CD4-positive, alpha-beta T cell (primary cell): ENCODE results near the gene GRIN3A. TPM values are rescaled to one million over a fixed set of nuclear protein-coding genes. Genes with fewer than 3 reads are reported as not detected.

Source experiments
- ATAC-seq: fragments of 200-7000 bp; cut with Tn5 transposase; one replicate; pipeline ENCODE4 v1.10.0; 2022; ENCODE audit warnings: mild to moderate bottlenecking; ENCODE audit not compliant: poor library complexity
- CTCF ChIA-PET: fragments of 350-600 bp; sonication (Branson Sonifier 250); formaldehyde crosslinking; loops from one replicate; lab custom pipeline; 2021; ENCODE audit warnings: antibody characterized with exemption, inconsistent platforms; lab: Charles Lee
- POLR2A ChIA-PET: fragments of 350-600 bp; sonication (Branson Sonifier 250); formaldehyde crosslinking; loops from one replicate; lab custom pipeline; 2021; ENCODE audit warnings: antibody characterized with exemption, inconsistent platforms; lab: Charles Lee
- DNase-seq, 14 experiments: peaks; one replicate each; pipeline ENCODE4 v3.0.0-alpha.2; 2013 to 2020; ENCODE audit warnings: mixed read lengths in 2 of 14
- H3K27ac ChIP-seq, 2 donors: one replicate each; pipeline versions ENCODE4 v1.5.1 to v1.7.0; 2013; ENCODE audit warnings: low read length in 2 of 2, low read depth in 1 of 2, mild to moderate bottlenecking in 1 of 2
- H3K27me3 ChIP-seq, 2 experiments: 1 replicate in 1 of 2; 2 replicates in 1 of 2; pipeline versions ENCODE4 v1.6.1 to v1.7.0; 2013; ENCODE audit warnings: low read length in 2 of 2, control low read depth in 1 of 2, mild to moderate bottlenecking in 1 of 2, moderate library complexity in 1 of 2; ENCODE audit not compliant: insufficient read depth in 2 of 2, control insufficient read depth in 1 of 2
- H3K36me3 ChIP-seq: one replicate; pipeline ENCODE4 v1.6.1; 2013; ENCODE audit warnings: low read length, control low read depth; ENCODE audit not compliant: insufficient read depth
- H3K4me1 ChIP-seq: one replicate; pipeline ENCODE4 v1.6.1; 2013; ENCODE audit warnings: low read length, control low read depth; ENCODE audit not compliant: insufficient read depth
- H3K4me3 ChIP-seq: one replicate; pipeline ENCODE4 v1.5.1; 2013; ENCODE audit warnings: mild to moderate bottlenecking, low read length, moderate library complexity
- H3K9me3 ChIP-seq, 2 experiments: 1 replicate in 1 of 2; 2 replicates in 1 of 2; pipeline versions ENCODE4 v1.6.1 to v1.7.0; 2013; ENCODE audit warnings: low read length in 2 of 2, mild to moderate bottlenecking in 2 of 2, control low read depth in 1 of 2, moderate library complexity in 1 of 2; ENCODE audit not compliant: control insufficient read depth in 1 of 2, insufficient read depth in 1 of 2
- H3K27ac Mint-ChIP-seq: one replicate; pipeline ENCODE4 v1.8.0; 2020; ENCODE audit warnings: mixed read lengths
- H3K27me3 Mint-ChIP-seq: one replicate; pipeline ENCODE4 v1.8.0; 2021; ENCODE audit warnings: mixed read lengths
- H3K36me3 Mint-ChIP-seq: one replicate; pipeline ENCODE4 v1.8.0; 2021; ENCODE audit warnings: low read depth, mixed read lengths
- H3K4me1 Mint-ChIP-seq: one replicate; pipeline ENCODE4 v1.8.0; 2021; ENCODE audit warnings: low read depth, mixed read lengths
- H3K4me3 Mint-ChIP-seq: one replicate; pipeline ENCODE4 v1.8.0; 2020; ENCODE audit warnings: mild to moderate bottlenecking, mixed read lengths
- H3K9me3 Mint-ChIP-seq: one replicate; pipeline ENCODE4 v1.8.0; 2020; ENCODE audit warnings: mixed read lengths
- intact Hi-C, 2 experiments: fragments of 100-400 bp; cut with DNase I in 1 of 2; cut with micrococcal nuclease in 1 of 2; formaldehyde crosslinking; loops; one replicate each; pipeline versions ENCODE4 v1.15.1 to v1.9.0; 2023 to 2025; cut with DNase I, micrococcal nuclease
- total RNA-seq, 174 experiments: library from RNA in 2 of 174; stranded (reverse) in 2 of 174; gene quantifications; one replicate each; pipeline ENCODE4 v1.2.3 and lab custom pipeline; 2021 to 2026
- TF ChIP-seq, protein P1 (sequence below): fragments of 200-600 bp; IDR thresholded peaks from one replicate; pipeline ENCODE4 v1.8.0; 2022; ENCODE audit warnings: antibody characterized with exemption, mild to moderate bottlenecking

The GRIN3A gene
- total RNA-seq, 2 experiments from 2014 or later, result 0.03 TPM; not detected in 1

DNA sequence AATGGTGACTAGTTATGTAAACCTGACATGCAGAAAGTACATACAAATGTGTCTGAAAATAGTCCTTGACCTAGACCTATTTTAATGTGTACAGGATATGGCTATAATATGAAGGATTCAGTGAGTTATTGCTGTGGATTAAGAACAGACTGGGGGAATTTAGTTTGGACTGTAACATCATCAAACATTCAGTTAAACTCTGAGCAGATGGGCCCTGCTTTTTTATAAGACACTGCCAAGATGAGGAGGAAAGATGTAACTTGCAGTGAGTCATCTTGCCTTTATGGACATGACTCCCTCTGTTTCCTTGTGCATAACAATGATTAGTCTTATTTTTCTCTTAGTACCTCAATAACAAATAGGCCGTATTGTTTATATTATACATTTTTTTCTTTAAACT, 155.9 kb downstream of the GRIN3A start:
- H3K27ac ChIP-seq, result no peak overlapping the region
- Mint-ChIP-seq H3K27ac (no peak overlapping the region), H3K4me1 (no peaks in the 10 kb centered on the region), H3K27me3 (no peaks in the 10 kb centered on the region), H3K36me3 (no peaks in the 10 kb centered on the region), H3K4me3 (no peak overlapping the region), H3K9me3 (no peaks in the 10 kb centered on the region)
- intact Hi-C loops, result no loop called here
- TF ChIP-seq, protein P1, sequence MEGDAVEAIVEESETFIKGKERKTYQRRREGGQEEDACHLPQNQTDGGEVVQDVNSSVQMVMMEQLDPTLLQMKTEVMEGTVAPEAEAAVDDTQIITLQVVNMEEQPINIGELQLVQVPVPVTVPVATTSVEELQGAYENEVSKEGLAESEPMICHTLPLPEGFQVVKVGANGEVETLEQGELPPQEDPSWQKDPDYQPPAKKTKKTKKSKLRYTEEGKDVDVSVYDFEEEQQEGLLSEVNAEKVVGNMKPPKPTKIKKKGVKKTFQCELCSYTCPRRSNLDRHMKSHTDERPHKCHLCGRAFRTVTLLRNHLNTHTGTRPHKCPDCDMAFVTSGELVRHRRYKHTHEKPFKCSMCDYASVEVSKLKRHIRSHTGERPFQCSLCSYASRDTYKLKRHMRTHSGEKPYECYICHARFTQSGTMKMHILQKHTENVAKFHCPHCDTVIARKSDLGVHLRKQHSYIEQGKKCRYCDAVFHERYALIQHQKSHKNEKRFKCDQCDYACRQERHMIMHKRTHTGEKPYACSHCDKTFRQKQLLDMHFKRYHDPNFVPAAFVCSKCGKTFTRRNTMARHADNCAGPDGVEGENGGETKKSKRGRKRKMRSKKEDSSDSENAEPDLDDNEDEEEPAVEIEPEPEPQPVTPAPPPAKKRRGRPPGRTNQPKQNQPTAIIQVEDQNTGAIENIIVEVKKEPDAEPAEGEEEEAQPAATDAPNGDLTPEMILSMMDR, result no peak
- H3K9me3 ChIP-seq, result no peaks in the 10 kb centered on the region
- no peak overlapping the region for H3K4me3 ChIP-seq
- no peak for DNase-seq
- ChIA-PET POLR2A (no interaction called here), CTCF (no interaction called here)
- H3K27me3 ChIP-seq, result no peaks in the 10 kb centered on the region
- no peaks in the 10 kb centered on the region for H3K4me1 ChIP-seq
- no peak for ATAC-seq
- no peaks in the 10 kb centered on the region for H3K36me3 ChIP-seq

DNA sequence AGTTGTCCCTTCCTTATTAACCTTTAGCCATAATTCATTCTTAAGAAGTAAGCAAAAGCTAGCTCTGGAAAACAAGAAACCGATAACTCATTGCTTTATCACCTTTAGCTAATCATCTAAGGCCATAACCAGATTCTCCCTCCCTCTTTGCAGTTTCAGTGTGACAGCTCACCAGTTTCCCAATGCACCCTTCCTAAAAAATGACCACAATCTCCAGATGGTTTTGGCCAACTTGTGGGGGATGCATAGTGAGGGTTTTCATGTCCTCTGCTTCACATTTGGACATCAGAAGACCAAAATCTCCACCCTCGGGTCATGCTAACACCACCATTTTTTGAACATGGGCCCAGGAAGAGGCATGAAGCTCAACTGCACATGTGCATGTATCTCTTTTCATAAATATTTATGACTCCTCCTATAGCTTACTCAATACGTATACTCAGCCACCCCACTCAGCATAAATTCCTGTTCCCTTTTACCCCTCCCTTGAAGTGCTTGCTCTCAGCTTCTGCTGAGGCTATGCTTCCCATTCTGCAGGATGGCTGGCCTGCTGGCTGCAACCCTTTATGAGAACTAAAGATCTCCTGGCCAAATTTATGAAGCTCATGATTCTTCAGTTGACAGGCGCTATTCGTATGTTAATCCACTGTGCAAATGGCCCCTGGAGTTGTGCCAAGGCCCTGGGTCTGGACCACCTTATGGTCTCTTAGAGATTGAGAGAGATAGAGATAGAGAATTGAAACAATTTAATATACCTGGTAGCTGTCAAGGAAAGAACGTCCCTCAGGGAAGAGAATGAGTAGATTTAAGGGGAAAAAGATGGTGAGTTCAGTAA, 158.5 kb downstream of the GRIN3A start:
- ATAC-seq, result no peak
- no peak overlapping the region for H3K4me3 ChIP-seq
- Mint-ChIP-seq H3K4me1 (peaks cover 9% of the 10 kb centered on the region), H3K9me3 (no peaks in the 10 kb centered on the region), H3K27me3 (no peaks in the 10 kb centered on the region), H3K36me3 (no peaks in the 10 kb centered on the region), H3K4me3 (no peak overlapping the region), H3K27ac (no peak overlapping the region)
- TF ChIP-seq, protein P1, result no peak
- H3K4me1 ChIP-seq, result no peaks in the 10 kb centered on the region
- ChIA-PET POLR2A (no interaction called here), CTCF (no interaction called here)
- H3K27me3 ChIP-seq, result no peaks in the 10 kb centered on the region
- DNase-seq, result peak in 2 of 14 experiments; percentile 13 to 20
- no peaks in the 10 kb centered on the region for H3K9me3 ChIP-seq
- intact Hi-C loops, result no loop called here
- no peak overlapping the region for H3K27ac ChIP-seq
- no peaks in the 10 kb centered on the region for H3K36me3 ChIP-seq

DNA sequence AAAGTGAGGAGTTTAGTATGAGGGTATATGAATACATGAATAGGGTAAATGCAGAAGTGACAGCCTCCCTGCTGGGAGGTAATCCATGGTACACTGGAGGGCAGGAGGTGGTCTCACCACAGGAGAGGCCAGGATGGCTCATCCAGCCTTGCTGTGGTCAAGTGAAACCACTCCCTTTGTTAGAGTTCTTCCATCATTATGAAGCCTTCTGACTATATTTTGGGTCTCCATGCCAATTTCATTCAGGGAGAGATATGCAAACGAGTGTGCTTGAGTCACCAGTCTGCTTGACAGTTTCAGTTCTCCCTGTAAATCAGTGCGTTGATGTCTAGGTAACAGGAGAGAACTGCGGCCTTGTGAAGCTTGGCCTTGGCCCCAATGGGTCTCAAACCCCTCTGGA, 160.1 kb downstream of the GRIN3A start:
- ATAC-seq, result no peak
- H3K36me3 ChIP-seq, result no peaks in the 10 kb centered on the region
- intact Hi-C loops, result no loop called here
- H3K27ac ChIP-seq, result no peak overlapping the region
- H3K4me3 ChIP-seq, result no peak overlapping the region
- H3K9me3 ChIP-seq, result no peaks in the 10 kb centered on the region
- TF ChIP-seq, protein P1, result no peak
- peak in 2 of 14 experiments; percentile 19 to 32 for DNase-seq
- ChIA-PET POLR2A (no interaction called here), CTCF (no interaction called here)
- Mint-ChIP-seq H3K4me1 (peaks cover 24% of the 10 kb centered on the region), H3K27me3 (no peaks in the 10 kb centered on the region), H3K27ac (no peak overlapping the region), H3K36me3 (no peaks in the 10 kb centered on the region), H3K9me3 (no peaks in the 10 kb centered on the region), H3K4me3 (no peak overlapping the region)
- peaks cover 6% of the 10 kb centered on the region for H3K4me1 ChIP-seq
- H3K27me3 ChIP-seq, result no peaks in the 10 kb centered on the region
